Adrenal gland (tissue), 12 donors: ENCODE measurements around the gene C15orf40. TPM values are rescaled to one million over a fixed set of nuclear protein-coding genes. Genes with fewer than 3 reads are reported as not detected.
"Not testable (repeated sequence)": the region's sequence is repeated elsewhere in the genome, so short reads cannot be mapped to it uniquely, and the experiment has no call there.

Experiments
- DNase-seq, 7 donors: peaks; one replicate each; pipeline ENCODE4 v3.0.0-alpha.2; 2019 to 2020
- H3K27ac ChIP-seq, 5 donors: fragments of 200-600 bp; sonication (generic) in 4 of 5; 1 replicate in 3 of 5; 2 replicates in 2 of 5; pipeline versions ENCODE4 v1.5.1 to v1.8.0; 2016 to 2020; ENCODE audit warnings: mild to moderate bottlenecking in 1 of 5
- H3K27me3 ChIP-seq: fragments of 200-600 bp; 2 replicates; pipeline ENCODE4 v1.8.0; 2021
- H3K36me3 ChIP-seq, 2 donors: fragments of 200-600 bp; replicated peaks in 1 of 2; 1 replicate in 1 of 2; 2 replicates in 1 of 2; pipeline versions ENCODE4 v1.5.1 to v1.8.0; 2018 to 2022
- H3K4me1 ChIP-seq, 2 donors: fragments of 200-600 bp; replicated peaks in 1 of 2; 1 replicate in 1 of 2; 2 replicates in 1 of 2; pipeline versions ENCODE4 v1.5.1 to v1.8.0; 2018 to 2021
- H3K4me3 ChIP-seq, 4 donors: fragments of 200-600 bp; sonication (generic) in 3 of 4; one replicate each; pipeline ENCODE4 v1.5.1; 2016 to 2018
- H3K9me3 ChIP-seq, 3 donors: fragments of 200-600 bp; sonication (generic) in 1 of 3; replicated peaks in 1 of 3; 1 replicate in 2 of 3; 2 replicates in 1 of 3; pipeline versions ENCODE4 v1.5.1 to v1.8.0; 2016 to 2021
- POLR2A ChIP-seq, 2 donors: fragments of 450-650 bp; IDR thresholded peaks; one replicate each; pipeline ENCODE4 v1.6.1; 2017; ENCODE audit warnings: antibody characterized with exemption in 2 of 2, mild to moderate bottlenecking in 2 of 2, moderate library complexity in 1 of 2
- WGBS, 4 donors: extraction: QIAGEN DNeasy Blood & Tissue Kit in 2 of 4; methylation state at CpG; one replicate each; pipeline versions ENCODE4 v1.1.5 to v1.1.7; 2013 to 2017; 5-methylcytosine and 5-hydroxymethylcytosine counted together
- intact Hi-C, 2 donors: fragments of 100-400 bp; cut with DNase I; formaldehyde crosslinking; loops; one replicate each; pipeline versions ENCODE4 v1.14.1 to v1.15.0; 2022 to 2023
- polyA plus RNA-seq, 3 donors: library from polyadenylated mRNA; stranded (reverse); fragments of 200-250 nt in 2 of 3; fragments of 350-450 nt in 1 of 3; fragmentation: Illumina TruSeq in 1 of 3; extraction: RNeasy Lipid Tissue Mini Kit (QIAGEN cat#74804) in 1 of 3; gene quantifications; one replicate each; pipeline ENCODE4 v1.2.3, GENCODE V29; 2013 to 2014
- total RNA-seq, 9 donors: library from RNA; depleted of rRNA in 4 of 9; stranded (reverse); fragments of >200 nt in 4 of 9; fragments of 120-200 nt in 1 of 9; fragmentation: NEBNext Ultra II Directional in 1 of 9; extraction: Animal tissue kit (Norgen Biotek cat#: 25700) in 1 of 9; gene quantifications; one replicate each; pipeline versions ENCODE4 v1.1.0 to v1.2.4, GENCODE V29; 2013 to 2023
- TF ChIP-seq, protein P1 (sequence below), 6 experiments: fragments of 450-650 bp in 4 of 6; fragments of 200-600 bp in 2 of 6; sonication (generic) in 1 of 6; IDR thresholded peaks; 1 replicate in 5 of 6; 2 replicates in 1 of 6; pipeline versions ENCODE4 v1.5.1 to v1.8.0; 2016 to 2021; ENCODE audit warnings: antibody characterized with exemption in 6 of 6, mild to moderate bottlenecking in 2 of 6, moderate library complexity in 1 of 6
- donor health status: healthy with polysubstance abuse.
- donor health status: Bipolar disorder and iron deficiency.
- donor health status: DM: yes; HTN: yes; CAD: no.
- donor health status: DM: no; HTN: no; CAD: no.
- donor health status: DM: no; HTN: no; CAD: no.
- donor health status: DM: yes; HTN: yes; CAD: no.

Gene C15orf40
- total and polyA plus RNA-seq, 12 donors = 7.8 to 28.2 (median 23.0) TPM

- intact Hi-C loops = no loop called here
- Histone ChIP-seq H3K9me3 (no peaks in the 10 kb centered on the region), H3K4me3 (no peak overlapping the region), H3K27ac (no peak overlapping the region), H3K4me1 (no peaks in the 10 kb centered on the region), H3K27me3 (no peaks in the 10 kb centered on the region), H3K36me3 (no peaks in the 10 kb centered on the region)
- 69 to 84% (median 75%) methylated on average over 5 of the region's 5 CpGs for WGBS, 4 donors
- DNase-seq = no peak
- no peak for TF ChIP-seq POLR2A (IDR thresholded peaks at IDR 0.05)
- TF ChIP-seq, protein P1, sequence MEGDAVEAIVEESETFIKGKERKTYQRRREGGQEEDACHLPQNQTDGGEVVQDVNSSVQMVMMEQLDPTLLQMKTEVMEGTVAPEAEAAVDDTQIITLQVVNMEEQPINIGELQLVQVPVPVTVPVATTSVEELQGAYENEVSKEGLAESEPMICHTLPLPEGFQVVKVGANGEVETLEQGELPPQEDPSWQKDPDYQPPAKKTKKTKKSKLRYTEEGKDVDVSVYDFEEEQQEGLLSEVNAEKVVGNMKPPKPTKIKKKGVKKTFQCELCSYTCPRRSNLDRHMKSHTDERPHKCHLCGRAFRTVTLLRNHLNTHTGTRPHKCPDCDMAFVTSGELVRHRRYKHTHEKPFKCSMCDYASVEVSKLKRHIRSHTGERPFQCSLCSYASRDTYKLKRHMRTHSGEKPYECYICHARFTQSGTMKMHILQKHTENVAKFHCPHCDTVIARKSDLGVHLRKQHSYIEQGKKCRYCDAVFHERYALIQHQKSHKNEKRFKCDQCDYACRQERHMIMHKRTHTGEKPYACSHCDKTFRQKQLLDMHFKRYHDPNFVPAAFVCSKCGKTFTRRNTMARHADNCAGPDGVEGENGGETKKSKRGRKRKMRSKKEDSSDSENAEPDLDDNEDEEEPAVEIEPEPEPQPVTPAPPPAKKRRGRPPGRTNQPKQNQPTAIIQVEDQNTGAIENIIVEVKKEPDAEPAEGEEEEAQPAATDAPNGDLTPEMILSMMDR (IDR thresholded peaks at IDR 0.05) = no peak
Measured at GRCh38 chr15:82944821-82945220, 66.6 kb downstream of the C15orf40 start.

- intact Hi-C loops = no loop called here
- DNase-seq = no peak
- H3K9me3 ChIP-seq = no peaks in the 10 kb centered on the region
- TF ChIP-seq, protein P1 (IDR thresholded peaks at IDR 0.05) = no peak
- no peak for TF ChIP-seq POLR2A (IDR thresholded peaks at IDR 0.05)
- no peaks in the 10 kb centered on the region for H3K36me3 ChIP-seq
- H3K27ac ChIP-seq = no peak overlapping the region
- H3K27me3 ChIP-seq = no peaks in the 10 kb centered on the region
- H3K4me3 ChIP-seq = no peak overlapping the region
- H3K4me1 ChIP-seq = no peaks in the 10 kb centered on the region
- 85 to 97% (median 90%) methylated on average over 5 of the region's 5 CpGs for WGBS, 4 donors
Measured at GRCh38 chr15:82944056-82944455, 67.4 kb downstream of the C15orf40 start.

DNA sequence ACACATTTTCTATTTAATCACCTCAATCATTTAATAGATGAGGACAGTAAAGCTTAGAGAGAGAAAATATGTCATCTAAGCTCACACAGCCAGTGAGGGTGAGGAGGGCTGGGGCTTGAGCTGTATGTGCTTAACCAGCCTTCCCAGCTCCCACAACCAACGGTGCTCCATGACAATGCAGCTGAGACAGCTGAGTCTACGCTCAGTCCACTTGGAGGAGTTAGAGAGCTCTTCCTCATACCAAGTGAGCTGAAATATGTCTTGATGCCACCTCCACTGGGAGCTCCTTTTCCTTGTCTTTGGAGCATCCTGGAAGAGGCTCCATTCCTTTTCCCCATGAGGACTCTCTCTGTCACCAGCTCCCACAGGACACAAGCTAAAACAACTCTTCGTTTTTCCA is 68.3 kb downstream of the C15orf40 start:
- Histone ChIP-seq H3K36me3 (no peaks in the 10 kb centered on the region), H3K9me3 (no peaks in the 10 kb centered on the region), H3K4me1 (no peaks in the 10 kb centered on the region), H3K27ac (no peak overlapping the region), H3K27me3 (no peaks in the 10 kb centered on the region), H3K4me3 (no peak overlapping the region)
- TF ChIP-seq, protein P1 (IDR thresholded peaks at IDR 0.05) = no peak
- TF ChIP-seq POLR2A (IDR thresholded peaks at IDR 0.05) = no peak
- intact Hi-C loops = no loop called here
- no peak for DNase-seq
- WGBS, 4 donors = 79 to 92% (median 89%) methylated on average over 3 of the region's 3 CpGs

DNA sequence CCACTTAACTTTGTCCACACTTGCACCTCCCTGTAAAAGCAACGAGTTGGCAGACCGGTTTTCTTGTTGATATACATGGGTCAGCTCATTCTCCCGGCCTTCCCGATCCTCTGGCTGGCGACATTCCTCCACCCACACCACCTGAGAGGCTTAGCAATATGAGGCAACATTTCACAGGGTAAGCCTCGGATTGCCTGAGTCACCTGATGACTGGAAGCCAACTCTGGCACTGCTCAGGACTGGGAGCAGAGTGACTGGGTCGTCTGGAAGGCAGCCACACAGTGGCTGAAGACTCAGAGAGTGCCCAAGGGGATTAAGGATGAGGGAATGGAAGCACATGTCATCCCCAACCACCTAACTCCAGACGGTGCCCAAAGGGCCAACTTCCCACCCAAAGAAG is 68.7 kb downstream of the C15orf40 start:
- no peaks in the 10 kb centered on the region for H3K36me3 ChIP-seq
- TF ChIP-seq, protein P1 (IDR thresholded peaks at IDR 0.05) = no peak
- TF ChIP-seq POLR2A (IDR thresholded peaks at IDR 0.05) = no peak
- DNase-seq = peak in 6 of 7 donors; percentile 65 to 82 (median 72)
- H3K9me3 ChIP-seq = no peaks in the 10 kb centered on the region
- no peak overlapping the region for H3K4me3 ChIP-seq
- intact Hi-C loops = no loop called here
- H3K4me1 ChIP-seq = no peaks in the 10 kb centered on the region
- H3K27me3 ChIP-seq = no peaks in the 10 kb centered on the region
- no peak overlapping the region for H3K27ac ChIP-seq
- WGBS, 4 donors = 55 to 87% (median 62%) methylated on average over 8 of the region's 8 CpGs

DNA sequence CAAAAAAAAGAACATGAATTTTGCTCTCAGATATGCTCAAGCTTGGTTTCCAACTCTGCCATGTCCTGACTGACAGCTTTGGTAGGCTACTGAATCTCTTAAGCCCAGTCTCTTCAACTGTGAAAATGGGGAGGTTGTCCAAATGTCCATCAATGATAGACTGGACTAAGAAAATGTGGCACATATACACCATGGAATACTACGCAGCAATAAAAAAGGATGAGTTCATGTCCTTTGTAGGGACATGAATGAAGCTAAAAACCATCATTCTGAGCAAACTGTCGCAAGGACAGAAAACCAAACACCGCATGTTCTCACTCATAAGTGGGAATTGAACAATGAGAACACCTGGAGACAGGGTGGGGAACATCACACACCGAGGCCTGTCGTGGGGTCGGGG is 71.8 kb downstream of the C15orf40 start:
- H3K27me3 ChIP-seq, DNase-seq, H3K9me3 ChIP-seq, H3K27ac ChIP-seq, H3K4me3 ChIP-seq, intact Hi-C loops, H3K4me1 ChIP-seq, H3K36me3 ChIP-seq: not testable (repeated sequence)
- WGBS, 4 donors = 94 to 99% (median 97%) methylated on average over 6 of the region's 6 CpGs
